IPS DF 6.9 (cell line): ENCODE measurements around the gene RMRP.

Source experiments
- DNase-seq: peaks from one replicate; pipeline ENCODE4 v3.0.0-alpha.2; 2013; ENCODE audit warnings: low read depth, low spot score
- H3K27ac ChIP-seq: one replicate; pipeline ENCODE4 v1.5.1; 2013; ENCODE audit warnings: low read length, control low read depth
- H3K27me3 ChIP-seq: 2 replicates; pipeline ENCODE4 v1.6.1; 2013; ENCODE audit warnings: mild to moderate bottlenecking, low read length; ENCODE audit not compliant: control insufficient read depth, insufficient read depth
- H3K36me3 ChIP-seq: 2 replicates; pipeline ENCODE4 v1.6.1; 2013; ENCODE audit warnings: low read length; ENCODE audit not compliant: control insufficient read depth, insufficient read depth
- H3K4me1 ChIP-seq: 2 replicates; pipeline ENCODE4 v1.6.1; 2013; ENCODE audit warnings: low read length; ENCODE audit not compliant: control insufficient read depth, insufficient read depth
- H3K4me3 ChIP-seq: 2 replicates; pipeline ENCODE4 v1.5.1; 2013; ENCODE audit warnings: mild to moderate bottlenecking, low read length
- H3K9me3 ChIP-seq: 2 replicates; pipeline ENCODE4 v1.6.1; 2013; ENCODE audit warnings: low read length, inconsistent platforms; ENCODE audit not compliant: control insufficient read depth, insufficient read depth
- WGBS: extraction: QIAGEN DNeasy Blood & Tissue Kit; methylation state at CpG from one replicate; pipeline ENCODE4 v1.1.7; 2013; ENCODE audit warnings: mixed read lengths, missing lambda C conversion rate; ENCODE audit not compliant: insufficient read length, insufficient coverage; 5-methylcytosine and 5-hydroxymethylcytosine counted together

RMRP gene

GRCh38 chr9:35657546-35658136 lies at the start of gene RMRP:
Gene RMRP, minus strand, starts transcription at chr9:35658019.
- Histone ChIP-seq H3K9me3 (no peaks in the 10 kb centered on the region), H3K4me1 (no peaks in the 10 kb centered on the region), H3K27me3 (no peaks in the 10 kb centered on the region), H3K36me3 (peaks cover 6% of the 10 kb centered on the region), H3K4me3 (peak within 1 kb of the TSS; percentile 80), H3K27ac (no peak within 1 kb of the TSS)
- DNase-seq, result peak; percentile 97
- WGBS, result no CpG with 5 or more reads among the region's 42 CpGs

- DNase-seq, result no peak
- Histone ChIP-seq H3K4me1 (no peaks in the 10 kb centered on the region), H3K36me3 (peaks cover 63% of the 10 kb centered on the region), H3K27ac (no peak overlapping the region), H3K27me3 (no peaks in the 10 kb centered on the region), H3K9me3 (no peaks in the 10 kb centered on the region), H3K4me3 (no peak overlapping the region)
- no CpG with 5 or more reads among the region's 10 CpGs for WGBS
Measured at GRCh38 chr9:35706951-35707350, 49.1 kb upstream of the RMRP start.

GRCh38 chr9:35705836-35706430 lies 48.1 kb upstream of the RMRP start:
- DNase-seq, result no peak
- no peaks in the 10 kb centered on the region for H3K4me1 ChIP-seq
- H3K4me3 ChIP-seq, result no peak overlapping the region
- no peaks in the 10 kb centered on the region for H3K9me3 ChIP-seq
- no peak overlapping the region for H3K27ac ChIP-seq
- H3K27me3 ChIP-seq, result no peaks in the 10 kb centered on the region
- no CpG with 5 or more reads among the region's 7 CpGs for WGBS
- H3K36me3 ChIP-seq, result peaks cover 56% of the 10 kb centered on the region

- no peak overlapping the region for H3K4me3 ChIP-seq
- WGBS, result no CpG with 5 or more reads among the region's 8 CpGs
- no peaks in the 10 kb centered on the region for H3K9me3 ChIP-seq
- no peaks in the 10 kb centered on the region for H3K4me1 ChIP-seq
- H3K27ac ChIP-seq, result no peak overlapping the region
- H3K36me3 ChIP-seq, result peaks cover 51% of the 10 kb centered on the region
- H3K27me3 ChIP-seq, result no peaks in the 10 kb centered on the region
- DNase-seq, result no peak
Measured at GRCh38 chr9:35705372-35705771, 47.6 kb upstream of the RMRP start.

GRCh38 chr9:35703906-35704672 lies 46.3 kb upstream of the RMRP start:
- Histone ChIP-seq H3K9me3 (no peaks in the 10 kb centered on the region), H3K4me3 (no peak overlapping the region), H3K4me1 (no peaks in the 10 kb centered on the region; the same call in 1 of the 2 replicates), H3K27me3 (no peaks in the 10 kb centered on the region), H3K36me3 (peaks cover 62% of the 10 kb centered on the region), H3K27ac (no peak overlapping the region)
- DNase-seq, result no peak
- no CpG with 5 or more reads among the region's 26 CpGs for WGBS

GRCh38 chr9:35702696-35703095 lies 44.9 kb upstream of the RMRP start:
- no peaks in the 10 kb centered on the region; the same call in 1 of the 2 replicates for H3K4me1 ChIP-seq
- DNase-seq, result no peak
- peaks cover 71% of the 10 kb centered on the region for H3K36me3 ChIP-seq
- H3K9me3 ChIP-seq, result no peaks in the 10 kb centered on the region
- no peak overlapping the region for H3K27ac ChIP-seq
- H3K27me3 ChIP-seq, result no peaks in the 10 kb centered on the region
- no CpG with 5 or more reads among the region's 7 CpGs for WGBS
- H3K4me3 ChIP-seq, result no peak overlapping the region

GRCh38 chr9:35700942-35701341 lies 43.1 kb upstream of the RMRP start:
- no peaks in the 10 kb centered on the region; the same call in 1 of the 2 replicates for H3K4me1 ChIP-seq
- H3K9me3 ChIP-seq, result no peaks in the 10 kb centered on the region
- no peak for DNase-seq
- H3K36me3 ChIP-seq, result peaks cover 57% of the 10 kb centered on the region
- H3K27ac ChIP-seq, result no peak overlapping the region
- H3K4me3 ChIP-seq, result no peak overlapping the region
- no peaks in the 10 kb centered on the region for H3K27me3 ChIP-seq

- Histone ChIP-seq H3K36me3 (peaks cover 49% of the 10 kb centered on the region), H3K4me3 (no peak overlapping the region), H3K27me3 (no peaks in the 10 kb centered on the region), H3K27ac (no peak overlapping the region), H3K9me3 (no peaks in the 10 kb centered on the region), H3K4me1 (no peaks in the 10 kb centered on the region; the same call in 1 of the 2 replicates)
- WGBS, result no CpG with 5 or more reads among the region's 11 CpGs
- DNase-seq, result no peak
Measured at GRCh38 chr9:35700031-35700430, 42.2 kb upstream of the RMRP start.

- no peaks in the 10 kb centered on the region; the same call in 1 of the 2 replicates for H3K4me1 ChIP-seq
- no peak overlapping the region for H3K4me3 ChIP-seq
- H3K27me3 ChIP-seq, result no peaks in the 10 kb centered on the region
- H3K27ac ChIP-seq, result no peak overlapping the region
- WGBS, result no CpG with 5 or more reads among the region's 5 CpGs
- no peak for DNase-seq
- H3K9me3 ChIP-seq, result no peaks in the 10 kb centered on the region
- H3K36me3 ChIP-seq, result peaks cover 33% of the 10 kb centered on the region
Measured at GRCh38 chr9:35698231-35698630, 40.4 kb upstream of the RMRP start.

GRCh38 chr9:35697486-35697885 lies 39.7 kb upstream of the RMRP start:
- no peak for DNase-seq
- no peaks in the 10 kb centered on the region; the same call in 1 of the 2 replicates for H3K4me1 ChIP-seq
- whole genome bisulfite sequencing, result no CpG with 5 or more reads among the region's 14 CpGs
- H3K4me3 ChIP-seq, result no peak overlapping the region
- no peaks in the 10 kb centered on the region for H3K9me3 ChIP-seq
- H3K27ac ChIP-seq, result no peak overlapping the region
- H3K36me3 ChIP-seq, result peaks cover 31% of the 10 kb centered on the region
- H3K27me3 ChIP-seq, result no peaks in the 10 kb centered on the region
